A549 treated with DMSO at 1 μM for 4 hours (cell line): ENCODE measurements around the gene COQ2. TPM values are rescaled to one million over a fixed set of nuclear protein-coding genes. Genes with fewer than 3 reads are reported as not detected.

Experiments
- total RNA-seq: library from RNA; stranded (reverse); fragments of 200-300 nt; extraction: Qiagen RNA extraction; gene quantifications from 5 replicates; pipeline ENCODE4 v1.2.3, GENCODE V29; 2022; ENCODE audit warnings: low read depth

COQ2 gene, protein sequence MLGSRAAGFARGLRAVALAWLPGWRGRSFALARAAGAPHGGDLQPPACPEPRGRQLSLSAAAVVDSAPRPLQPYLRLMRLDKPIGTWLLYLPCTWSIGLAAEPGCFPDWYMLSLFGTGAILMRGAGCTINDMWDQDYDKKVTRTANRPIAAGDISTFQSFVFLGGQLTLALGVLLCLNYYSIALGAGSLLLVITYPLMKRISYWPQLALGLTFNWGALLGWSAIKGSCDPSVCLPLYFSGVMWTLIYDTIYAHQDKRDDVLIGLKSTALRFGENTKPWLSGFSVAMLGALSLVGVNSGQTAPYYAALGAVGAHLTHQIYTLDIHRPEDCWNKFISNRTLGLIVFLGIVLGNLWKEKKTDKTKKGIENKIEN
- total RNA-seq: 17.5 to 21.8 TPM (median 20.6 TPM) in 5 replicates

DNA sequence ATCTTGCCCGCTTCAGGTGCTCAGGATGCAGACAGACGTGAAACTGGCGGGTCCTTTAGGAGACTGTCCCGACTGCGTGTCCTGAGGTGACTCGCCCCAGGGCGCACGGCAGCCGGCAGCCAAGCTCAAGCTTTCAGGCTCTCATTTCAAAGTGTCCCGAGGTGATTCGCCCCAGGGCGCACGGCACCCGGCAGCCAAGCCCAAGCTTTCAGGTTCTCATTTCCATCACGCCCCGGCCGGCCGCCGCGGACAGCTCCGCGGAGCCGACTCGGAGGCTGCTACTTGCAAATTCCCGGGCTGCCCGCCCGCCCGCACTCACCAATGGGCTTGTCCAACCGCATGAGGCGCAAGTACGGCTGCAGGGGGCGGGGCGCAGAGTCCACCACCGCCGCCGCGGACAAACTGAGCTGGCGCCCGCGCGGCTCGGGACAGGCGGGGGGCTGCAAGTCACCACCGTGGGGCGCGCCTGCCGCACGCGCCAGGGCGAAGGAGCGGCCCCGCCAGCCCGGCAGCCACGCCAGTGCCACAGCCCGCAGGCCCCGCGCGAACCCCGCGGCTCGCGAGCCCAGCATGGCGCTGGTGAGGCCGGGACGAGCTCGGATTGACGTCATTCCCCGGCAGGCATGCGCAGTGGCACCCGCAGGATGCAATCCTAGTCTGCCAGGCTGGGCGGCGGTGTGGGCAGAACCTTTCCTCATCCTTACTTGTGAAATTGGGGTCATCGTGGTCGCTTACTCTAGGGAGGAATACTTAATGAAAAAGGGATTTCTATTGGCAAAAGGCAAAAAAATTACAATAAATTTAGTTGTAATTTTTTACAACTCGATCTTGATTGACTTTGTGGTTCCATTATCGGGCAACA lies at the start of gene COQ2:
COQ2 (minus strand) TSS at position 606 of the 862 bp plus-strand sequence; CDS start at position 572, 34 bp downstream.

Other genes with a start within 250 kb of the COQ2 start
- gene COPS4, start 249.6 kb downstream of the COQ2 start, total RNA-seq: 24.1 to 38.6 TPM (median 29.1 TPM) in 5 replicates
- 0.80 to 1.5 TPM (median 1.3 TPM) in 5 replicates for gene PLAC8, start 170.1 kb downstream of the COQ2 start, total RNA-seq
- 0.92 to 1.5 TPM (median 1.3 TPM) in 5 replicates for gene HPSE, start 50.0 kb upstream of the COQ2 start, total RNA-seq
- gene HELQ, start 171.0 kb upstream of the COQ2 start, total RNA-seq: 4.2 to 6.0 TPM (median 4.7 TPM) in 5 replicates
- gene MRPS18C, start 171.3 kb upstream of the COQ2 start, total RNA-seq: 40.4 to 71.4 TPM (median 41.3 TPM) in 5 replicates
- gene ABRAXAS1, start 200.3 kb upstream of the COQ2 start, total RNA-seq: 5.1 to 9.3 TPM (median 7.4 TPM) in 5 replicates